SK-N-SH (cell line): Measurements from ENCODE around the gene SLC1A7.

Source experiments
- ELF1 ChIP-seq: IDR thresholded peaks from 2 replicates; pipeline ENCODE4 v1.4.0; 2012
- EP300 ChIP-seq, 2 experiments: IDR thresholded peaks; 2 replicates each; pipeline versions ENCODE4 v1.4.0 to v1.6.1; 2012; ENCODE audit warnings: borderline replicate concordance in 1 of 2, low read depth in 1 of 2, low read length in 1 of 2
- FOSL2 ChIP-seq: IDR thresholded peaks from 2 replicates; pipeline ENCODE4 v1.4.0; 2012; ENCODE audit warnings: low read depth, mild to moderate bottlenecking, moderate library complexity, borderline replicate concordance
- FOXM1 ChIP-seq: IDR thresholded peaks from 2 replicates; pipeline ENCODE4 v1.4.0; 2012; ENCODE audit warnings: low read depth, mild to moderate bottlenecking
- MXI1 ChIP-seq: IDR thresholded peaks from 2 replicates; pipeline ENCODE4 v1.6.1; 2012; ENCODE audit warnings: mild to moderate bottlenecking, low read depth, low read length, improper control_type of control experiment
- NRF1 ChIP-seq: IDR thresholded peaks from 2 replicates; pipeline ENCODE4 v1.6.1; 2012; ENCODE audit warnings: low read depth, mild to moderate bottlenecking, low read length
- RCOR1 ChIP-seq: fragments of 150-350 bp; IDR thresholded peaks from 2 replicates; pipeline ENCODE4 v1.6.1; 2017; ENCODE audit warnings: antibody characterized with exemption, low read length
- TAF1 ChIP-seq: IDR thresholded peaks from 2 replicates; pipeline ENCODE4 v1.6.1; 2012; ENCODE audit warnings: low read depth, mild to moderate bottlenecking, low read length, moderate library complexity, borderline replicate concordance
- TEAD4 ChIP-seq: IDR thresholded peaks from 2 replicates; pipeline ENCODE4 v1.4.0; 2012; ENCODE audit warnings: mild to moderate bottlenecking, borderline replicate concordance; ENCODE audit not compliant: insufficient read depth
- TF ChIP-seq, protein P1 (sequence below): fragments of 200-600 bp; sonication (generic); IDR thresholded peaks from 2 replicates; pipeline ENCODE4 v1.6.1; 2017; ENCODE audit warnings: antibody characterized with exemption, mild to moderate bottlenecking, moderate library complexity
- TF ChIP-seq, protein P2 (sequence below): IDR thresholded peaks from 2 replicates; pipeline ENCODE4; 2012

DNA sequence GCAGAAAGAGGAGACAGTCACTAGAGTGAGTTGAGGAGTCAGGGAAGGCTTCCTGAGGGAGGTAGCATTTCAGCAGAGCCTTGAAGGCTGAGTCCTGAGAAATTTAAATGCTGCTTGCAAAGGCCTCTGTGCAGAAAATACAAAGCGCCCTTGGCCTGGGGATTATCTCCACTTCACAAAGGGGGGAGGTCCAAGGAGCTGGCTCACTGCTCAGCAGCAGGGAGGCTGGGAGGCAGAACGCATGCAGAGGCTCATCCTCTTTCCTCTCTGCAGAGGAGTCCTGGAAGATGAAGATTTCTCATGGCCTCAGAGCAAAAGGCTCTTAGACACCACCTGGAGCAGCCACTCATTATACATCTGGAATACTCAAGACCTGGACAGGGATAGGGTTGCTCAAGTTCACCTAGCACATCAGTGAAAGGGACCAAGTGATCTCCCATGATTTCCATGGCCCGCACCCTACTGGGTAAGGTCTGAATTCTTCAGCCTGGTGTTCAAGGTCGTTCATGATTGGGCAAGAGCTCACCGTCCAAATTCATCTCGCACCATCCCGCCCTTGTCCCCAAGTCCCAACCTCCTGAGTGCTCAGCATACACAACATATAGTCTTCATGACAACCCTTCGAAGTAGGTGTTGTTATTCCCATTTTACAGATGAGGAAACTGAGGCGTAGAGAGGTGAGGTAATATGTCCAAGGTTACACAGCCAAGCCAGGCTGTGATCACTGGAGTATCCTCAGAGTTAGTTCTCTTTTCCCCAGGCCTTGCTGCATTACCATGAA is 9.0 kb downstream of the SLC1A7 start:
- TF ChIP-seq, protein P1, sequence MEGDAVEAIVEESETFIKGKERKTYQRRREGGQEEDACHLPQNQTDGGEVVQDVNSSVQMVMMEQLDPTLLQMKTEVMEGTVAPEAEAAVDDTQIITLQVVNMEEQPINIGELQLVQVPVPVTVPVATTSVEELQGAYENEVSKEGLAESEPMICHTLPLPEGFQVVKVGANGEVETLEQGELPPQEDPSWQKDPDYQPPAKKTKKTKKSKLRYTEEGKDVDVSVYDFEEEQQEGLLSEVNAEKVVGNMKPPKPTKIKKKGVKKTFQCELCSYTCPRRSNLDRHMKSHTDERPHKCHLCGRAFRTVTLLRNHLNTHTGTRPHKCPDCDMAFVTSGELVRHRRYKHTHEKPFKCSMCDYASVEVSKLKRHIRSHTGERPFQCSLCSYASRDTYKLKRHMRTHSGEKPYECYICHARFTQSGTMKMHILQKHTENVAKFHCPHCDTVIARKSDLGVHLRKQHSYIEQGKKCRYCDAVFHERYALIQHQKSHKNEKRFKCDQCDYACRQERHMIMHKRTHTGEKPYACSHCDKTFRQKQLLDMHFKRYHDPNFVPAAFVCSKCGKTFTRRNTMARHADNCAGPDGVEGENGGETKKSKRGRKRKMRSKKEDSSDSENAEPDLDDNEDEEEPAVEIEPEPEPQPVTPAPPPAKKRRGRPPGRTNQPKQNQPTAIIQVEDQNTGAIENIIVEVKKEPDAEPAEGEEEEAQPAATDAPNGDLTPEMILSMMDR = no peak
- TF ChIP-seq MXI1 (no peak), EP300 (IDR thresholded peaks at IDR 0.05; ENCODE audit: borderline replicate concordance in 1 of 2, low read depth in 1 of 2, low read length in 1 of 2) (no peak), TEAD4 (no peak), ELF1 (no peak), FOXM1 (no peak), NRF1 (no peak), TAF1 (no peak), FOSL2 (no peak), RCOR1 (no peak)
- TF ChIP-seq, protein P2, sequence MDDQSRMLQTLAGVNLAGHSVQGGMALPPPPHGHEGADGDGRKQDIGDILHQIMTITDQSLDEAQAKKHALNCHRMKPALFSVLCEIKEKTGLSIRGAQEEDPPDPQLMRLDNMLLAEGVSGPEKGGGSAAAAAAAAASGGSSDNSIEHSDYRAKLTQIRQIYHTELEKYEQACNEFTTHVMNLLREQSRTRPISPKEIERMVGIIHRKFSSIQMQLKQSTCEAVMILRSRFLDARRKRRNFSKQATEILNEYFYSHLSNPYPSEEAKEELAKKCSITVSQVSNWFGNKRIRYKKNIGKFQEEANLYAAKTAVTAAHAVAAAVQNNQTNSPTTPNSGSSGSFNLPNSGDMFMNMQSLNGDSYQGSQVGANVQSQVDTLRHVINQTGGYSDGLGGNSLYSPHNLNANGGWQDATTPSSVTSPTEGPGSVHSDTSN = no peak
